Embryonic facial prominence (tissue), 1 donor: ENCODE results near the gene FCER2.
"Not testable (repeated sequence)": the region's sequence is repeated elsewhere in the genome, so short reads cannot be mapped to it uniquely, and the experiment has no call there.

Experiments used
- DNase-seq: peaks from one replicate; pipeline ENCODE4 v3.0.0-alpha.2; 2016; ENCODE audit errors: extremely low spot score

The FCER2 gene

GRCh38 chr19:7701654-7702457 is at the start of gene FCER2:
Gene FCER2, minus strand, starts transcription at chr19:7702131. Its CDS starts 2,371 bp downstream, at chr19:7699760.
- no peak for DNase-seq

GRCh38 chr19:7751157-7751783 is 49.3 kb upstream of the FCER2 start:
- no peak for DNase-seq

GRCh38 chr19:7748756-7749155 is 46.8 kb upstream of the FCER2 start:
- DNase-seq: no peak

GRCh38 chr19:7748171-7748570 is 46.2 kb upstream of the FCER2 start:
- no peak for DNase-seq

GRCh38 chr19:7746903-7747884 is 45.3 kb upstream of the FCER2 start, which contains the start of gene CD209:
Gene CD209, minus strand, starts transcription at chr19:7747534. Its CDS starts 23 bp downstream, at chr19:7747511.
- DNase-seq: no peak

GRCh38 chr19:7746306-7746705 is 44.4 kb upstream of the FCER2 start:
- not testable (repeated sequence) for DNase-seq

- DNase-seq: no peak
Observed at GRCh38 chr19:7744871-7745650, 43.1 kb upstream of the FCER2 start.

- DNase-seq: no peak
Observed at GRCh38 chr19:7744199-7744786, 42.4 kb upstream of the FCER2 start.

- DNase-seq: no peak
Observed at GRCh38 chr19:7743425-7743841, 41.5 kb upstream of the FCER2 start.

GRCh38 chr19:7742991-7743390 is 41.1 kb upstream of the FCER2 start:
- DNase-seq: no peak

GRCh38 chr19:7742575-7742974 is 40.6 kb upstream of the FCER2 start:
- no peak for DNase-seq

- no peak for DNase-seq
Observed at GRCh38 chr19:7740682-7741054, 38.7 kb upstream of the FCER2 start.

- DNase-seq: no peak
Observed at GRCh38 chr19:7739801-7740681, 38.1 kb upstream of the FCER2 start.

- no peak for DNase-seq
Observed at GRCh38 chr19:7739211-7739755, 37.4 kb upstream of the FCER2 start.

- DNase-seq: no peak
Observed at GRCh38 chr19:7738023-7738422, 36.1 kb upstream of the FCER2 start.

GRCh38 chr19:7737215-7737614 is 35.3 kb upstream of the FCER2 start:
- no peak for DNase-seq

GRCh38 chr19:7736148-7736547 is 34.2 kb upstream of the FCER2 start:
- no peak for DNase-seq

- DNase-seq: no peak
Observed at GRCh38 chr19:7734220-7735203, 32.6 kb upstream of the FCER2 start.
